HL-60 (cell line): Measurements from ENCODE around the gene CDKN2B-AS1.
A peak's percentile ranks its signal among the peaks of the same experiment; 100 is the strongest.

Experiments
- GABPA ChIP-seq: IDR thresholded peaks from 2 replicates; pipeline ENCODE4 v1.6.1; 2012; ENCODE audit warnings: low read depth
- POLR2AphosphoS5 ChIP-seq: IDR thresholded peaks from 2 replicates; pipeline ENCODE4 v1.6.1; 2012; ENCODE audit warnings: low read depth
- REST ChIP-seq: IDR thresholded peaks from 2 replicates; pipeline ENCODE4 v1.6.1; 2012; ENCODE audit warnings: low read depth; ENCODE audit not compliant: insufficient replicate concordance
- SPI1 ChIP-seq: IDR thresholded peaks from 2 replicates; pipeline ENCODE4 v1.6.1; 2012; ENCODE audit warnings: low read depth, mild to moderate bottlenecking, borderline replicate concordance
- TF ChIP-seq, protein P1 (sequence below): IDR thresholded peaks from one replicate; pipeline ENCODE4 v1.5.1; 2011; ENCODE audit warnings: low read length, control low read depth, inconsistent platforms; ENCODE audit not compliant: insufficient read depth

DNA sequence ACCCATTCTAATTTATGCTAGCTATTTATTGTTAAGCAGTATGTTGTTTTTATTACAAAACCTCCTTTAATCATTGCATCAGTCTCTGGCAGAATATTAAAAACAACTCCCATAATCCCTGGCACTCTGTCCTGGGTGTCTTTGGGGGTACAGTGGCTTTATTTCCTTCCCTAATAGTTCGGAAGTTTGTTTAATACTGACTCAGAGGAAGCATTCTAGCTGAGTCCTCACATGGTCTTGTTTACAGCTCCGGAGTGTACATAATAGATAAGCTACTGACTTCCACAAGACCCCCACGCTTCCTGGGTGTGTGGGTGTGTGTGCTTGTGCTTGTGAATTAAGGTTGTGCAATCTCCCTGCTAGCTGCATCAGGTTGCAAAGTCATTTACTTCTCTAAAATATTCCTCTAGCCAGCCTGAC, 164.3 kb downstream of the CDKN2B-AS1 start:
- TF ChIP-seq, protein P1, sequence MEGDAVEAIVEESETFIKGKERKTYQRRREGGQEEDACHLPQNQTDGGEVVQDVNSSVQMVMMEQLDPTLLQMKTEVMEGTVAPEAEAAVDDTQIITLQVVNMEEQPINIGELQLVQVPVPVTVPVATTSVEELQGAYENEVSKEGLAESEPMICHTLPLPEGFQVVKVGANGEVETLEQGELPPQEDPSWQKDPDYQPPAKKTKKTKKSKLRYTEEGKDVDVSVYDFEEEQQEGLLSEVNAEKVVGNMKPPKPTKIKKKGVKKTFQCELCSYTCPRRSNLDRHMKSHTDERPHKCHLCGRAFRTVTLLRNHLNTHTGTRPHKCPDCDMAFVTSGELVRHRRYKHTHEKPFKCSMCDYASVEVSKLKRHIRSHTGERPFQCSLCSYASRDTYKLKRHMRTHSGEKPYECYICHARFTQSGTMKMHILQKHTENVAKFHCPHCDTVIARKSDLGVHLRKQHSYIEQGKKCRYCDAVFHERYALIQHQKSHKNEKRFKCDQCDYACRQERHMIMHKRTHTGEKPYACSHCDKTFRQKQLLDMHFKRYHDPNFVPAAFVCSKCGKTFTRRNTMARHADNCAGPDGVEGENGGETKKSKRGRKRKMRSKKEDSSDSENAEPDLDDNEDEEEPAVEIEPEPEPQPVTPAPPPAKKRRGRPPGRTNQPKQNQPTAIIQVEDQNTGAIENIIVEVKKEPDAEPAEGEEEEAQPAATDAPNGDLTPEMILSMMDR: no peak
- peak; percentile 67; the same call in 1 of the 2 replicates for TF ChIP-seq POLR2AphosphoS5
- TF ChIP-seq GABPA: no peak
- TF ChIP-seq REST: no peak
- no peak for TF ChIP-seq SPI1
